ENCODE measurements around the gene PDE3A. TPM values are rescaled to one million over a fixed set of nuclear protein-coding genes. Genes with fewer than 3 reads are reported as not detected.
"Not testable (repeated sequence)": the region's sequence is repeated elsewhere in the genome, so short reads cannot be mapped to it uniquely, and the experiment has no call there.

Gene PDE3A
- total RNA-seq, result 8.5 TPM

DNA sequence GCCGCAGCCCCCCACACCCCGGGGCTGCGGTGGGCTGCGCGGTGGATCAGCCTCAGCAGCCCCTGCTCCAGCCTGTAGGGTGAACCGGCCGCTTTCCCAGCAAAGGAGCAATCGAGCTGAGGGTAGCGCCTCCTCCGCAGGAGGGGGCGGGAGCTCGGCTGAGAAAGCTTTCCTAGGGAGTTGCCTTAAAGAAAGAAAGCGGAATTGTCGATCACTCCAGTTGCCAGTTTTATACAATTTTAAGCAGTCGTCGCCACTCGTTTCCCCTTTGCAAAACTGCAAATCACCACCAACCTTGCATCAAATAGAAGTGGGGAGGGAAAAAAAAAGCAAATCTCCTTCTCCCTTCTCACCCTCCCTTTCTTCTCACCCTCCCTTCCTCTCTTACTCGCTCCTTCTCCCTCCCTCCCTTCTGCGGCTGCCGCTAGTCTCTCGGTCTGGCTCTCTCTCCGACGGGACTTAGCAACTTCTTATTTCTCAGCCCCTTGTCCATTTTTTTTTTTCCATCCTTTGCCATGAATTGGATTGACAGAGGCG is at the start of gene PDE3A:
PDE3A (plus strand) TSS at position 424 of the 537 bp plus-strand sequence. CDS start 748 bp downstream, outside the sequence.
- peak; percentile 54 for DNase-seq (ENCODE audit: low spot score)

GRCh38 chr12:20319366-20319765 is 49.0 kb upstream of the PDE3A start:
- DNase-seq (ENCODE audit: low spot score), result no peak

DNA sequence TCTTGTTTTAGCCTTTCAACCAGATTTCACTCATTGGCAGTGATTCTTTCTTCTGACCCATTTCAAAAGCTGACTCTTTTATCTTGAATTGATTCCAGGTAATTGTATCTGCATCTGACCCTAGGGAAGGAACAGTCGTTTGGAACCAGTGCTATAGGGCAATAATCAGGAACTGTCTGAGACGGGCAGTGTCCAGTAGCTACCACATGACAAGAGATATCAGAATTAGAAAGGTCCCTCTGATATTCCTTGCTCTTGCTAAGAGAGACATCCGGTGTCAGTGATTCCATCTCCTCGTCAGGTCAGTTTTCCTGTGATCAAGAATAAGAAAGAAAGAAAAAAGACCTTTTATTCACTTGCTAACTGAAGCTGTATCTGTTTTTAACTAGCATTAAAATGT is 47.8 kb upstream of the PDE3A start:
- no peak for DNase-seq (ENCODE audit: low spot score)

GRCh38 chr12:20330826-20331505 is 37.4 kb upstream of the PDE3A start:
- not testable (repeated sequence) for DNase-seq (ENCODE audit: low spot score)

- DNase-seq (ENCODE audit: low spot score), result no peak
These were observed 29.3 kb upstream of the PDE3A start for GRCh38 chr12:20339060-20339459.

- DNase-seq (ENCODE audit: low spot score), result no peak
These were observed 26.2 kb upstream of the PDE3A start for GRCh38 chr12:20342111-20342510.

- DNase-seq (ENCODE audit: low spot score), result no peak
These were observed 22.5 kb upstream of the PDE3A start for GRCh38 chr12:20345866-20346265.

GRCh38 chr12:20350026-20350425 is 18.3 kb upstream of the PDE3A start:
- DNase-seq (ENCODE audit: low spot score), result no peak

DNA sequence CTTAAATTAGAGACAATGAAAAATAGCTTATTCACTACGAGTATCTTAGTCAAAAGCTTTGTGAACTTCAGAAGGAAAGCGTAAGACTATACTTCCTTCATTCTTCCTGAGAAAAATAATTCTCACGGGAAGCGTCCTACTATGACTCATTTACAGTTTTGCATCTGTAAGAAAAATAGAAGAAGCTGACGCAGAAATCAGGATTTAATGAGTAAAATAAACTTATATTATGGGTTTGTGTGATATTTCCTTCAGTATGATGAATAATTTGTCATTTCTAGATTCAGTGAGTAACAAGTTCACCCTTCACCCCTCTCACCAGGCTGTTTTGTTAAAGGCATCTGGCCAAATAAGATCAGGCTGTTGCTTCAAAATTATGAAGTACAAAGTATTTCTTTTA is 17.8 kb upstream of the PDE3A start:
- no peak for DNase-seq (ENCODE audit: low spot score)

DNA sequence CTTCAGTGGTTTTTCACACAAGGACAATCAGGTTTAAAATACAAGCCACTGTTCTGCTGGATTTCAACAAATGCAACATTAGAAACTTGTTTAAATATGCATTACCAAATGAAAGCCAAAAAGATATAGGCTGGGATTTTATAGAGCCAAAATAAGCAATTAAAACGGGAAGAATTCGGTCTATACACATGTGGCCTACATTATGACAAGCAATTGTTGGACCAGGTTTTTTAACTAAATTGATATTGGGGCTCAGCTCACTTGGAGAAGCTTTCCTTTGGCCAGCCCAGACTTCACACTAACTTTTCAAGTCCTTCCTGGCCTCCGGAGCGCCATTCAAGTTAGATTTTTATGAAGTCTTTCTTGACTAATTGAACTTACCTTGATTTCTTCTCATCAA is 16.9 kb upstream of the PDE3A start:
- no peak for DNase-seq (ENCODE audit: low spot score)

DNA sequence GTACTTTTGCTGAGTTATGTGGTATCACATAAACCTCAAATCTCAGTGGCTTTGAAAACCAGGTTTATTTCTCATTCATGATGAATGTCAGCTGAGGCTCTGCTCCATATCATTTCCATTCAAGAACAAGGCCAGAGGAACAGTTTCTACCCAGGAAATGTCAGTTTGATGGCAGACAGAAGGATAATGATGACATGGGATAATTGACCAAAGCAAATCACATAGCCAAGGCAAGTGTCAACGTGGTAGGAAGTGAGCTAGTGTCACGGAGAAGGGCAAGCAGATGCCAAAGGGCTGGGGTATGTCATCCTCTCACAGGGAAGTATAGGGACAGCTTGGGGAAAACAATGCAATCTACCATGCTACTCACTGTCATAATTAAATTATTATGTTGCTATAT is 12.3 kb upstream of the PDE3A start:
- no peak for DNase-seq (ENCODE audit: low spot score)

DNA sequence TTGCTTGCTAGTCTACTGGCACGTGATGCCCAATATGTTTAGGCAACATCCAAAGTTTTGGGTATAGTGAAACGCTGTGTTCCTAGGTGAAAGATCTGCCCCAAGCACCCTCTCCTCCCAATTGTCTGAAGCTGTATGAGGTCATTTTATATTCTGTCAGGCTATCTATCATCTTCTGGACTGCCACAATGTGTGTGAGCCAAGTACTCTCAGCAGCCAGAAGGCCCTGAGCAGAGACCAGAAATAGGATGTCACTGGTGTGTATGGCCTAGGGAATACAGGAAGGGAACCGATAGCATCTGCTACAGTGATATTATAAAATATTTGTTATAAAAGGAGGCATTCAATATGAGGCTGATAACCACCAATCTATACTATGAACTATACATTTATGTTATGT is 7.9 kb upstream of the PDE3A start:
- DNase-seq (ENCODE audit: low spot score), result no peak

DNA sequence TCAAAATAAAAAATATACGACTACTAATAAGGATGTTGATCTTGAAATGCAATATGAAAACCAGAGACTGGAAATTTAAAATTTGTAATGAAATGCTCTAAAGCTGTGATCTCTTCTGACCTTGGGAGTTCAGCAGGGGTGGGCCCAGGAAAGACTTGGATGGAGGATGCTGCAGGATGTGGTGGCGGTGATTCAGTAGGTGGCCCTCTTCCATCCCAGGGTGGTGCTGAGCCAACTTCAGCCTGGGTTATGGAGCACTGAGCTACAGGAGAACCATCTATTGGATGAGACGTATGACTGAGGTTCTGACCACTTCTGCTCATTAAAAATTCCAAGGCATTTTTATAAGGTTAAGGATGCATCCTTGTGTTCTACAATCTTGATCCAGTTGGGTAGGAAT is 6.9 kb upstream of the PDE3A start:
- DNase-seq (ENCODE audit: low spot score), result no peak

DNA sequence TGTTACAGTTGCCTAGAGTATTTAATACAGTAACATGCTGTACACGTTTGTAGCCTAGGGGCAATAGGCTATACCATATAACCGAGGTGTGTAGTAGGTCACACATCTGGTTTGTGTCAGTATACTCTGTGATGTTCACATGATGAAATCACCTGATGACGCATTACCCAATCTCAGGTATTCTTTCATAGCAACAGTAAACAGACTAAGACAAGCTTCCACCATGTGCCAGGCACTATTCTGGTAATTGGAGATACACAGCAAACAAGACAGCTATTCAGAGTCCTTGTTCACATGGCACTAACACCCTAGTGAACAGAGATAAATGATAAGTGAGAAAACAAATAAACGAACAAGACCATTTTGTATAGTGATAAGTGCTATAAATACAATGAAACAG is 3.8 kb upstream of the PDE3A start:
- DNase-seq (ENCODE audit: low spot score), result no peak

DNA sequence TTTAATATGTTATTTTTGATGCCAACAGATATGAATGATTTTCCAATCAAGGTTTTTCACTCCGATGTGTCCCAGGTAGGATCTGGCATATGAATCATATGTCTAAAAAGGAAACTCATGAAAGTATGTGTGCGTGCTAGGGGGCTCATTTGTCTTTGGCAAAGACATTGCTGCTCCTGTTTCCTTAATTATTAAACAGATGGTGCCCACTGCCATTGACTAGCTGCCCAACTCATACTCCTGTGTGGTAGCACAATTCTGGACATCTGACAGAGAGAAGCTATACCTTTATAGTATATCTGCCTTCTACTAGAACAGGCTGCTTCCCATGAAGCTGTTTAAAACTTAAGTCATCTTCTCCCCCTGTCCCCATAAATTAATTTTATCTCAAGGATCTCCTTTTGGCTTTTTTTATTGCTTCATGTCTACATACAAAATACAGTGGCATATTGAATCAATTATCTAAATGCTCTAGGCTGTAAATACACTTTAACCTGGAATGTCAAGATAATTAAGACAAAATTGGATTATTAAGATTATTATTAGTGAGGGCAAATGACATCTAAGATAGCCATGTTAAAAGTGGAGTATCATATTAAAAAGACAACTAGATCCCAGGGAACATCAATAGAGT is 1.4 kb upstream of the PDE3A start:
- DNase-seq (ENCODE audit: low spot score), result no peak

DNA sequence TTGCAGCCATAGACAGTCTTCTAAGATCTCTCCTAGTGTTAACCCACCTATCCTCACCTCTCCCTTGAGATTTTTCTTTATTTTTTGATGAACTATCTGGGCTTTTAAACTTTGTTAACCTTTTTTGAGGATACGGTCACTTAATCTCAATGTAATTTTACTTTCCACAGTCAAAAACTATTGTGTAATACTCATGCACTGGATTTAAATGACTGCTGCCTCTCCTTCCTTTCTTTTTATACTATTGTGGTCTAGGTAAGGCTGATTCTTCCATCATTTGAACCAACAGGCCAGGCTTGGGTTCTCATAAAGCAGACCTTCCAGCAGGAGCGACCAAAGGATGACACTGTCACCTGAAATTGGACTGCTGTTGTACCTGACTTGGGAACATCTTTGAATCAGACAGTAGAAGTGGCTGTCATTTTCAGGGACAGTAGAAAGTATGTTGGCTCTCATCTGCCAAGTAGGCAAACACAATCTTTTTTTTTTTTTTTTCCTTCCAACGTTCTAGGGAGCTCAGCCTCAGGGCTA is 689 bp upstream of the PDE3A start:
- DNase-seq (ENCODE audit: low spot score), result no peak

DNA sequence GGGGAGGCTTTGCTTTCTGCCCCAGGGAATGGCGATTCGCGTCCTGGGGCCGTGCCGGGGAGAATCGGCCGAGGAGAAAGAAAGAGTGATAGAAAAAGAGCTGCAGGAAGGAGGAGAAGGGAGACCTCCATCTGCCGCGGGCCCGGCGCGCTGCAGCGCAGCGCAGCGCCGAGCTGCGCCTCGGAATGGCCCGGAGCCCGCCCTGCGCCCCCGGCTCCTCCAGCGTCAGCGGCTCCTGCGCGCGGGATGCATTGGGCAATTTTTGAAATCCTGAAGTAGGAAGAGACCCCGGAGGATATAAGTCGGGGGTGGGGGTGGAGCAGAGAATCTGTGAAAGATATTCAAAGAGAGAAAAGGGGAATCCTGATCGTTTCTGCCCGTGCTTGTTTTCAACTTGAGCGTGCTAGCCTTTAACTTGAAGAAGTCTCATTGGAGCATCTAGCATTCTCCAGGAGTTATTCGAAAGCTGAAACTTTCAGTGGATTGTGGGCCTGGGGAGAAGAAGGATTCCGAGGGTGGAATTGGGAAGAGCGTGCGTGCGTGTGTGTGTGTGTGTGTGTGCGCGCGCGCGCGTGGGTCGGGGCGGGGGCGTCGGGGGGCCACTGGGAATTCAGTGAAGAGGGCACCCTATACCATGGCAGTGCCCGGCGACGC is 441 bp downstream of the PDE3A start:
- DNase-seq (ENCODE audit: low spot score), result peak; percentile 16

DNA sequence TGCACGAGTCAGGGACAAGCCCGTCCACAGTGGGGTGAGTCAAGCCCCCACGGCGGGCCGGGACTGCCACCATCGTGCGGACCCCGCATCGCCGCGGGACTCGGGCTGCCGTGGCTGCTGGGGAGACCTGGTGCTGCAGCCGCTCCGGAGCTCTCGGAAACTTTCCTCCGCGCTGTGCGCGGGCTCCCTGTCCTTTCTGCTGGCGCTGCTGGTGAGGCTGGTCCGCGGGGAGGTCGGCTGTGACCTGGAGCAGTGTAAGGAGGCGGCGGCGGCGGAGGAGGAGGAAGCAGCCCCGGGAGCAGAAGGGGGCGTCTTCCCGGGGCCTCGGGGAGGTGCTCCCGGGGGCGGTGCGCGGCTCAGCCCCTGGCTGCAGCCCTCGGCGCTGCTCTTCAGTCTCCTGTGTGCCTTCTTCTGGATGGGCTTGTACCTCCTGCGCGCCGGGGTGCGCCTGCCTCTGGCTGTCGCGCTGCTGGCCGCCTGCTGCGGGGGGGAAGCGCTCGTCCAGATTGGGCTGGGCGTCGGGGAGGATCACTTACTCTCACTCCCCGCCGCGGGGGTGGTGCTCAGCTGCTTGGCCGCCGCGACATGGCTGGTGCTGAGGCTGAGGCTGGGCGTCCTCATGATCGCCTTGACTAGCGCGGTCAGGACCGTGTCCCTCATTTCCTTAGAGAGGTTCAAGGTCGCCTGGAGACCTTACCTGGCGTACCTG is 1.1 kb downstream of the PDE3A start:
- DNase-seq (ENCODE audit: low spot score), result peak; percentile 53

DNA sequence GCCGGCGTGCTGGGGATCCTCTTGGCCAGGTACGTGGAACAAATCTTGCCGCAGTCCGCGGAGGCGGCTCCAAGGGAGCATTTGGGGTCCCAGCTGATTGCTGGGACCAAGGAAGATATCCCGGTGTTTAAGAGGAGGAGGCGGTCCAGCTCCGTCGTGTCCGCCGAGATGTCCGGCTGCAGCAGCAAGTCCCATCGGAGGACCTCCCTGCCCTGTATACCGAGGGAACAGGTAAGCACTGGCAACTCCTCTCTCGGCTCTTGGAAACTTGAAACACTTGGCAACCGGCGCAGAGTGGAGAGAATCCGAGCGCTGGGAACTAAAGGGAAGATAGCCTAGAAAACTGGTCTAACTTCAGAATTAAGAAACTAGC is 1.7 kb downstream of the PDE3A start:
- DNase-seq (ENCODE audit: low spot score), result peak; percentile 25

- DNase-seq (ENCODE audit: low spot score), result no peak
These were observed 2.7 kb downstream of the PDE3A start for GRCh38 chr12:20370866-20371519.

DNA sequence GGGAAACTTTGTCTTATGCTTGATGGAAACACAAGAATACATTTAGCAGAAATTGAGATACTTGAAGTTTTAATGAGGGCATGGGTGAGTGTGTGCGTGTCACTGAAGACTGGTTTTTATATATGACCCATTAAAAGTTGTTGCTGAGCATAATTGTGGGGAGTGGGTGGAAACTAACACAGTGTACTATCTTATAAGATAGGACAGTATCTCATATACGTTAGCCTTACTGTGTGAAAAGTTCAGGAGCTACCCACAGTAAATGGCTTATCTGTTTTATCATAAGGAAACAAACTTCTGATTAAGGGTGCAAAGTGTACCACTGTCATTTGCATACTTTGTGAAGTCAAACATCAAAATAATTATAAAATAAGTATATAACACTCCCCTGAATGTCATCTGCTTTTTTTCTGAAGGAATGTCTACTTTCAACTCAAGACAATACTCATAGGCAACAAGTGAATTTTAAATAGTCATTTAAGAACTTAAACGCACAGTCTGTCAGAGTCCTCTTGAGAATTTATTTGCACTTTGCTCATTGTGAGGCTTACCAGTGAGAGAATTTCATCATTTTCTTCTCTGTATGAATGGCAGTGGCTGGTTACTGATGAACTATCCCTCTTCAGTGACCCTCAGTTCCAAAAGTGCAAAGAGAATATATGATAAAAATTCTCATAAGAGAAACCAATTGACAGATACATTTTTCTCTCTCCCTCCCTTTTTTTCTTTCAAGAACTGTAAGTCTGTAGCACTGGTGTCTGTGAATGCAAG is 4.2 kb downstream of the PDE3A start:
- DNase-seq (ENCODE audit: low spot score), result no peak
